ENCODE data around the gene MACROD2. TPM values are rescaled to one million over a fixed set of nuclear protein-coding genes. Genes with fewer than 3 reads are reported as not detected.

The MACROD2 gene
- total and polyA plus RNA-seq, 2 of the 4 experiments (the other 2 are of a cell fraction) = not detected

DNA sequence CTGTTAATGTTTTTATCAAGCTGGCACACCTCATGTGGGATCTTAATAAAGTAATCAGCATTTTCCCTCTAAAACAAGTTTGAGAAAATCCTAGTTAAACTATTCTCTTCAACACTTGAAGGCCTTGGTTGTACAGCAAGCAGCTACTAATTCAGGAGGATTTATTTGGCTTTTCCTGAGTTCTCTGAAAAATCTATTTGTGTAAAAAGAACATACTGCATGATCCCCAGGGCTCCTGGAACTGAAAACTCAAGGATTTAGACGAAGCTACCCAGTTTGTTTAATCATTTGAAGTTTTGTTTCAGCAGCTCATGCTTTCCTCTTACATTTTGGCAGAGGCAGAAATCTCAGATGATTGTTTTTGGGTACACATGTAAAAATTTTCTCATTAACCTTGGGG is 651.7 kb downstream of the MACROD2 start:
- dilution Hi-C loops (cut with HindIII; ENCODE audit: low sequenced_read_pairs, unreplicated experiment) = no loop called here
- POLR2A ChIA-PET (ENCODE audit: unreplicated experiment) = no interaction called here
- no peaks in the 10 kb centered on the region for H3K27me3 ChIP-seq (ENCODE audit: control insufficient read depth, insufficient read depth, low read length)

More for the DNA sequence above, 651.7 kb downstream of the MACROD2 start:
- no CpG with 5 or more reads among the region's 1 CpG for WGBS, 2 experiments (ENCODE audit: extremely low coverage in 2 of 2, insufficient read length in 1 of 2)
- CTCF ChIA-PET = no interaction called here
- Histone ChIP-seq H2BK120ac (ENCODE audit: low read depth, low read length) (no peak overlapping the region), H4K5ac (ENCODE audit: low read depth, low read length) (no peak overlapping the region), H2BK5ac (ENCODE audit: low read depth, low read length, poor library complexity, severe bottlenecking) (no peak overlapping the region), H4K91ac (ENCODE audit: insufficient read depth, low read depth, low read length) (no peak overlapping the region), H3K79me1 (ENCODE audit: low read depth in 1 of 2, low read length in 2 of 2) (no peaks in the 10 kb centered on the region), H3K36me3 (ENCODE audit: control insufficient read depth, insufficient read depth, low read length) (no peaks in the 10 kb centered on the region), H2BK20ac (ENCODE audit: low read depth, low read length) (no peak overlapping the region), H4K20me1 (ENCODE audit: insufficient read depth, low read length) (no peaks in the 10 kb centered on the region), H4K8ac (ENCODE audit: low read depth in 2 of 2, low read length in 2 of 2) (no peak overlapping the region), H3K4me3 (ENCODE audit: insufficient read depth, low read depth, low read length) (no peak overlapping the region), H3K56ac (ENCODE audit: extremely low read depth, insufficient read depth, low read length) (no peak overlapping the region), H3K4me1 (ENCODE audit: control insufficient read depth, insufficient read depth, low read length) (no peaks in the 10 kb centered on the region), H3K9me3 (ENCODE audit: control insufficient read depth, insufficient read depth, low read length) (no peaks in the 10 kb centered on the region; the same call in 1 of the 2 replicates), H3K4ac (ENCODE audit: low read depth, low read length) (no peak overlapping the region), H2AK9ac (replicated peaks; ENCODE audit: low read depth, low read length, poor library complexity) (no peak overlapping the region), H2AFZ (replicated peaks; ENCODE audit: low read length, poor library complexity) (no peak overlapping the region), H3K27ac (ENCODE audit: insufficient read depth, low read length) (no peak overlapping the region), H3K4me2 (ENCODE audit: low read depth, low read length) (no peak overlapping the region), H3K18ac (ENCODE audit: low read depth, low read length) (no peak overlapping the region), H3K9ac (ENCODE audit: low read depth, low read length) (no peak overlapping the region), H2BK15ac (ENCODE audit: low read depth, low read length) (no peak overlapping the region), H3K9me1 (ENCODE audit: insufficient read depth, low read length) (no peaks in the 10 kb centered on the region), H3K14ac (replicated peaks; ENCODE audit: low read depth, low read length) (no peak overlapping the region), H2AK5ac (ENCODE audit: low read depth, low read length) (no peak overlapping the region), H3K23ac (ENCODE audit: low read depth, low read length) (no peak overlapping the region)
- no TSS peak for BruUV-seq (replicated peaks)
- in situ Hi-C loops (cut with MboI; ENCODE audit: low sequenced_read_pairs) (no loop called here), intact Hi-C loops (cut with micrococcal nuclease) (no loop called here)
- ATAC-seq (ENCODE audit: low read depth) (no peak), DNase-seq (no peak)
- TF ChIP-seq BHLHE40 (IDR thresholded peaks at IDR 0.05; ENCODE audit: low read depth, low read length) = no peak
- no peak for TF ChIP-seq CHD1 (IDR thresholded peaks at IDR 0.05; ENCODE audit: low read depth, low read length)
- TF ChIP-seq, protein P1, sequence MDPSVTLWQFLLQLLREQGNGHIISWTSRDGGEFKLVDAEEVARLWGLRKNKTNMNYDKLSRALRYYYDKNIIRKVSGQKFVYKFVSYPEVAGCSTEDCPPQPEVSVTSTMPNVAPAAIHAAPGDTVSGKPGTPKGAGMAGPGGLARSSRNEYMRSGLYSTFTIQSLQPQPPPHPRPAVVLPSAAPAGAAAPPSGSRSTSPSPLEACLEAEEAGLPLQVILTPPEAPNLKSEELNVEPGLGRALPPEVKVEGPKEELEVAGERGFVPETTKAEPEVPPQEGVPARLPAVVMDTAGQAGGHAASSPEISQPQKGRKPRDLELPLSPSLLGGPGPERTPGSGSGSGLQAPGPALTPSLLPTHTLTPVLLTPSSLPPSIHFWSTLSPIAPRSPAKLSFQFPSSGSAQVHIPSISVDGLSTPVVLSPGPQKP (IDR thresholded peaks at IDR 0.05; ENCODE audit: borderline replicate concordance, low read depth, low read length) = no peak
- TF ChIP-seq RFX5 (IDR thresholded peaks at IDR 0.05; ENCODE audit: low read depth, low read length) = no peak
- TF ChIP-seq RCOR1 (IDR thresholded peaks at IDR 0.05; ENCODE audit: insufficient replicate concordance, low read length) = no peak
- TF ChIP-seq, protein P2, sequence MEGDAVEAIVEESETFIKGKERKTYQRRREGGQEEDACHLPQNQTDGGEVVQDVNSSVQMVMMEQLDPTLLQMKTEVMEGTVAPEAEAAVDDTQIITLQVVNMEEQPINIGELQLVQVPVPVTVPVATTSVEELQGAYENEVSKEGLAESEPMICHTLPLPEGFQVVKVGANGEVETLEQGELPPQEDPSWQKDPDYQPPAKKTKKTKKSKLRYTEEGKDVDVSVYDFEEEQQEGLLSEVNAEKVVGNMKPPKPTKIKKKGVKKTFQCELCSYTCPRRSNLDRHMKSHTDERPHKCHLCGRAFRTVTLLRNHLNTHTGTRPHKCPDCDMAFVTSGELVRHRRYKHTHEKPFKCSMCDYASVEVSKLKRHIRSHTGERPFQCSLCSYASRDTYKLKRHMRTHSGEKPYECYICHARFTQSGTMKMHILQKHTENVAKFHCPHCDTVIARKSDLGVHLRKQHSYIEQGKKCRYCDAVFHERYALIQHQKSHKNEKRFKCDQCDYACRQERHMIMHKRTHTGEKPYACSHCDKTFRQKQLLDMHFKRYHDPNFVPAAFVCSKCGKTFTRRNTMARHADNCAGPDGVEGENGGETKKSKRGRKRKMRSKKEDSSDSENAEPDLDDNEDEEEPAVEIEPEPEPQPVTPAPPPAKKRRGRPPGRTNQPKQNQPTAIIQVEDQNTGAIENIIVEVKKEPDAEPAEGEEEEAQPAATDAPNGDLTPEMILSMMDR (conservative IDR thresholded peaks at IDR 0.05; ENCODE audit: low read depth, low read length) = no peak
- no peak for TF ChIP-seq FOS (IDR thresholded peaks at IDR 0.05; ENCODE audit: low read depth, low read length)
- TF ChIP-seq MAFK (IDR thresholded peaks at IDR 0.05; ENCODE audit: low read depth, low read length) = no peak
- TF ChIP-seq, protein P3, sequence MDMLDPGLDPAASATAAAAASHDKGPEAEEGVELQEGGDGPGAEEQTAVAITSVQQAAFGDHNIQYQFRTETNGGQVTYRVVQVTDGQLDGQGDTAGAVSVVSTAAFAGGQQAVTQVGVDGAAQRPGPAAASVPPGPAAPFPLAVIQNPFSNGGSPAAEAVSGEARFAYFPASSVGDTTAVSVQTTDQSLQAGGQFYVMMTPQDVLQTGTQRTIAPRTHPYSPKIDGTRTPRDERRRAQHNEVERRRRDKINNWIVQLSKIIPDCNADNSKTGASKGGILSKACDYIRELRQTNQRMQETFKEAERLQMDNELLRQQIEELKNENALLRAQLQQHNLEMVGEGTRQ (IDR thresholded peaks at IDR 0.05; ENCODE audit: low read depth, low read length) = no peak
- TF ChIP-seq MXI1 (IDR thresholded peaks at IDR 0.05; ENCODE audit: borderline replicate concordance, low read depth, low read length) = no peak

Measured in IMR-90 (cell line).